SIG-M5 (cell line): Measurements from ENCODE around the gene JAKMIP2.

ENCODE experiments used
- DNase-seq: peaks from one replicate; lab custom pipeline; 2025; lab: John Stamatoyannopoulos, UW

Gene JAKMIP2

DNA sequence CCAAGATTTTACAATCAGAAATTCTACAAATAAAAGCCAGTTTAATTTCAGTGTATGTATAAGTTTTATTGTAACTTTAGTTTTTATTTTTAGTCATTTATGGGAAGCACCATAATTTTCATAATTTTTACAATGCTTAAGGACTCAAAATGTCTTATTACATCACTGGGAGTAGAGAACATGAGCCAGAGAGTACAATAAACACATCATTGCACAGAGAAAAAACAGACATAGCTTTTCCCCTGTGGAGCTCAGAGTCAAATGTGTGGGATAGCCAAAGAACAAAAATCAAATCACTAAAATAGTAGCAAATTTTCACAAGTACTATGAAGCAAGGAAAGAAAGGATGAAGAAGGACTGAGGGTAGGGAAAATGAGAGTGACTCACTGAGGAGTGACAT, 5.5 kb upstream of the JAKMIP2 start:
- no peak for DNase-seq

DNA sequence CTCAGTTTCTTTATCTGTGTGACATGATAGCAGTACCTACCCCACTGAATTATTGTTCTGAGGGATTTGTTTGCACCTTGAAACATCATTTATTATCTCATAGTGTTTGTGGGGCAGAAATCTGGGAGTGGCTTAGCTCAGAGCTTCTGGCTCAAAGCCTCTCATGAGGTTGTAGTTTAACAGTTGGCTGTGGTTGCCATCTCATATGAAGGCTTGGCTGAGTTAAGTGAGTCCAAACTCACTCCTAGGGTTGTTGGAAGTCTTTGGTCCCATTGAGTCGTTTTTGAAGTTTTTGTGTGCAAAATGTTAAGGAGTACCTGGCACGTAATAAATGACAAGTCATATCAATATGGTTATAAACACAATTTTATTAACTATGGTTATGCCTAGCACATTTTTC, 3.6 kb upstream of the JAKMIP2 start:
- no peak for DNase-seq

DNA sequence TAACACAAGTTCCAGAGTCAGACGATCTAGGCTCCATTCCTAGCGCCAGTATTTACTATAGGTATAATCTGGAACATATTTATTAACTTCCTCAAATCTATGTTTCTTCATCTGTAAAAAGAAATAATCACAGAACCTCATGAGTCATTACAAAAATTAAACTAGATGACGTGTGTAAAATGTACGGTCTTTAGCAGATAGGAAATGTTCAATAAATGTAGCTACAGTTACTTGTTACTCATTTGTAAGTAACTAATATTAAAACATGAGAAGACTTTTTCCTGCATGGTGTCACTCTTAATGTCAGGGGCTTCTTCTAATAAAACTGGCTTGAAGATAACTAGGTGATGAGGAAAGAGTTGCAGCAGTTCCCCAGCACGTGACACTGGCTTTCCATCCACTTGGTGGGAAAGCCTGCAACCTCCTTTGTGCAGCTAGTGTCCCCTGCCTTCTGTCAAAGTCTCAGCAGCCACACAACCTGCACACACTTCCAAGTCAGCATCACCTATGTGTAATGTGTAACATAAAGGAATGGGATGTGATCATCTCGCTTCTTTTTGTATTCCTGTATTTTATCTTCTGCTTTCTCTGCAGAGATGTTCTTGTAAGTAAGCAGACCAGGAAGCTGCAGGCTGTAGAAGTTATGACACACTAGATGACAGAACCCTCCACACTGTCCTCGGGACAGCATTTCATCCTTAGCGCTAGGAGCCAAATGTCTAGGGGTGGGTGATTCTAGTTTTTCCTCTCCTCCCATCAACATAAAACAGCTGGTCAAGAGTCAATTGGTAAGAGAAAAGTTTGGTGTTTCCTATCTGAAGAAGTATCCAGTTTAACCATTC, 1.8 kb upstream of the JAKMIP2 start:
- no peak for DNase-seq

DNA sequence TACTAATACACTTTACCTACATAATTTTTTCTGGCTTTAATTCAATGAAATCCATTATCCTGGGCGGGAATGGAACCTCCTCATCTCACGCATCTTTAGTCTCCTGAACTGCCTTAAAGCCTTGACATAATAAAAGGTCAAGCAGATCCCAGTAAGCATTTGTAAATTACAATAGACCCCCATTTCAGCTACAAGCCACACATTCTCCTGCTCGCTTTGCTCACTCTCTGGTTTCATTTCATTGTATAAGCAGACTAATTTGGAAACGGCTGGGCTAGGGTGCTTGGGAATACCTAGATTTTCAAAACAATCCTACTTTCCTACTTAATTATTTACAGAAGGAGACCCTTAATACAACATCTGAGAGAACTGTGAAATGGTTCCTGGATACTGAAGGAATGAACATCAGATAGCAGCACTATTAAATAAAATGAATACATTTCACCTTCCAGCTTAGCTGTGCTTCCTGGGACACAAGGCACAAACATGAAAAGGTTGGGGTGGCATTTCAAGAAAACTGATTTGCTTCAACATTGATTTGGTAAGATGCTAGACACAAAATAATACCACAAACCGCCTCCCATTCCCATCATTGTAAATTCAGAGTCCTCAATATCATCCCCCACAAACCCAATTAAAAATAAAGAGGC, 1.5 kb downstream of the JAKMIP2 start:
- DNase-seq = no peak

DNA sequence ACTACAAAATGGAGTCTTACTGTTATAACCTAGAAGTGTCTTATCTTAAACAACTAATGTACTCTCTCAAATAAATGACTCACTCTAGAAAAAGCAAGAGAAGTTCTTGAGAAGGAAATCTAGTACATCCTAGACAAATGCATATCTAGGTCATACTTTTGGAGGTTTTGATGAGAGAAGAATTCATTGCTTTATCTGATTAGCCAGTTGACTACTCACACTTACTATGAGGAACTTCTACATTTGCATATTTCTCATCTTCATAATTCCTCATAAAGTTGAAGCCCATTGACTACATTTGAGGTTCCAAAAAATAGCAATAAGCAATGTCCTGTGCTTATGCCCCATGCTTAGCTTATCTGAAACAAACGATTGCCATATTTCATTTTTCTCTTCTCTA, 2.8 kb downstream of the JAKMIP2 start:
- no peak for DNase-seq

DNA sequence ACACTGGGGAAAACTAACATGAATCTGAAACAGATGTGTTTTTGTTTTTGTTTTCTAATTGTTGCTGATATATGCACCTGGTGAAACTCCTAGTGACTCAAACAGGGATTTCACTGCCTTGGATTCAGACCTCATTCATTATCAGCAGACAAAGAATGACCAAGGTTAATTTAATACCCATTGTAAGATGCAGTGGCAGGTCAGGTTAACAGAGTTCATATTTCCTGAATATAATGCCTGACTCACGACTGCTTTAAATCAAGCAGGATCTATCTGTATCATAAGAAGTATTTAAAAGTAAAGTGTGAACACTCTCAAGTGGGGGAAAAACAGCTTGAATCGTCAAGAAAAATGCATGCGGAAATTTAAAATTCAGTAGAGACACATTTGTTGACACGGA, 5.5 kb downstream of the JAKMIP2 start:
- no peak for DNase-seq

DNA sequence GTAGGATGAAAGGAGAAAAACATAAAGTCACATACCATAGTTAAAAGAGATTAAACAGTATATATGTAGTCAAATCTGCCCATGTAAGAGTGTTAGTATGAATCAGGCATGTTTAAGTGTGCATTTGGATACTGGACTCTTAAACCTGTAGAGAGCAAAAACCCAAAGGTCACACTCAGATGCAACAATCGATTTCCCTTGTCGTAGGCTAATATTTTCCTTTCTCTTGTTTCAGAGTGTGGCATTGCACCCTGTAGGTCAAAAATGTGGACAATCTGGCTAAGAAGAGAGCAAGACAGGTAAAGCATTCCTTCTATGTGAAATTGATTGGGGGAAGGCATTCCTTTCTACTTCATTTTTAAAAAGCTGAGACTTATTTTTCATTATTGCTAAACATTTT, 8.9 kb downstream of the JAKMIP2 start:
- DNase-seq = no peak

DNA sequence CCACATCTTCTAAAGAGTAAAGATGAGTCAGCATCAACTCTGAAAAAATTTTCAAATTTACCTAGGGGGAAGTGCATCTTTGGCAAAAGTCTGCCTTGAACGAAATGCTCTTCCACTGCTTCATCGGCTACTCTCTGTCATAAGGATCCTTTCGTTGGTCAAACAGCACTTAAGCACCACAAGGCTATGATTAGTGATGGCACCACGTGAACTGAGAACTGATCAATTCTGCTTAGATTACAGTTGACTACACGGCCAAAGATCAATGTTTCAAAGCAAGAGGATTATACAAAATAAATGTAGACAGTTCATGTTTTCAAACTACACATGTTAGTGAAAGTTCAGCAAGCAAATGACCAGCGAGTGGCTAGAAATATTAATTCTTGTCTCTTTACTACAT, 9.4 kb downstream of the JAKMIP2 start:
- DNase-seq = no peak

DNA sequence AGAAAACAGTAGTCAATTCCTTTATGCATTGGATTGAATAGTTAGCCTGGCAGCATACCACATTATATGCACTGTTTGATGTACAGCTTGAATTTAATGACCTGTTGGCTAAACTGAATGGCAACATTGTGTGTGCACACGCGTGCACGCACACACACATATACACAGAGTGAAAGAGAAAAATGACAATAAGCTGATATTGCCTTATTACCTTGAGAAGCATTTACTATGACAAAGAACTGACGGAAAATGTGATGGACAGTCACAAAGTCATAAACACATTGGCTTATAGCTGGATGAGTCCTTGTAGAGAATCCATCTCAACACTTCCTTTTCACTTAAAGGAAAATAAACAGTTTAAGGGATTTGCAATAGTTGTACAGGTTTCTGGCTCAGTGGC, 15.5 kb downstream of the JAKMIP2 start:
- DNase-seq = no peak

DNA sequence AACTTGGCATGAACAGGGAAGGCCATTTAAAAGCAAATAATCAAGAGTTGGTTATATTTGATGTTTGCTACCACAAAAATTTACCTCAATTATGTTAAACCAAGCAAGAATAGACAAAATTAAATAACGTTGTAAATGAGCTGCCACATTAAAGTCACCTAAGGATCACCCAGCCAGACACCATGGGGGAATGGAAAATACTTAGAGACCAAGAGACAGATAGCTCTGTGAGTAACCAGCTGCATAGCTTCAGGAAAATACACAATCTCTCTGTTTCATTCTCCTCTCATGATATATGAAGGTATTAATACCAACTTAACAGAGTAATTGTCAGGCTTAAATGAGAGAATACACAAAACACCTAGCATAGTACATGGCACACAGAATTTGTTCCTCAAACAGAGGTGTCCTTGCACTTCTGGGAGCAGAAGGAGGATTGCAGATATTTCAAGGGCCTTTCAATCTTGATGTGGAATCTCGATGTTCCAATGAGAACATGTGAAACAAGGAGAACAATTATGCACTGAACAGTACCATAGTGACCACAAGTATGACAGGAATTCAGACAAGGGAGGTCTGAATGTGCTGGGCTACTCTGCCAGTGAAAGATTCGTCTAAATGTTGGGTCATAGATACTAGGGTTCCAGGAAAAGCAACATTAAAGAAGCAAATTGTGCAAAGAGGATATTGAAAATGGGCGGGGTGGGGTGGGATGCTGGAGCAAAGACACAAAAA, 18.6 kb downstream of the JAKMIP2 start:
- DNase-seq = no peak

DNA sequence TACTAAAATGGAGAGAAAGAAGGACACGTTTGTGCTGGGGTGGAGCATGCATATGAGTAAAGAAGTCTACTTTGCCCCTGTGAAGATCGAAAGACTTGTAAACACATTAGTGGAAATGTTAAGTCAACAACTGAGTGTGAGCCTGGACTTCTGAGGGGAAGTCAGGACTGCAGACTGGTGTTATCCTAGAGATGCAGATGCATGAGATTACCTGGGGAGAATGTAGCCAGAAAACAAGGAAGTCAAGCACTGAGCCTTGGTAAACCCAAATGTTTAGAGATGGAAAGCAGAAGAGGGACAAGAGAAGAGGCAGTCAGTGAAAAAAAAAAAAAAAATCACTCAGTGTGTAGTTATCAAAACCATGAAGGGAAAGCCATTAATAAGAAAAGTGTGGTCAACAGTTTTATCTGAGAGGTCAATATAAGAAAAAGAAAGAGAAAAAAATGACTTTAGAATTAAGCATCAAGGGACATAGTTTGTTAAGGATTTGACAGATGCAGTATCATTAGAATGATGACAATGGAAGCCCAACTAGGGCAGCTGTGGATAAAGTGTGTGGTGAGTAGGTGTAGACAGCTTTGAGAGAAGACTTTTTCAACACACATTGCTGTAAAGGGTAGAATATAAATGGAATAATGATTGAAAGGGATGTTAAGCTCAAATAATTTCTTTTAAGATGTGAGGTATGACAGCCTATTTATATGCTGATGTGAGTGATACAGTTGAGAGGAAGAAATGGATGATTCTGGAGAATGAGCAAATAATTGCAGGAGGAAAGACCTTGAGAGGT, 22.2 kb downstream of the JAKMIP2 start:
- no peak for DNase-seq

DNA sequence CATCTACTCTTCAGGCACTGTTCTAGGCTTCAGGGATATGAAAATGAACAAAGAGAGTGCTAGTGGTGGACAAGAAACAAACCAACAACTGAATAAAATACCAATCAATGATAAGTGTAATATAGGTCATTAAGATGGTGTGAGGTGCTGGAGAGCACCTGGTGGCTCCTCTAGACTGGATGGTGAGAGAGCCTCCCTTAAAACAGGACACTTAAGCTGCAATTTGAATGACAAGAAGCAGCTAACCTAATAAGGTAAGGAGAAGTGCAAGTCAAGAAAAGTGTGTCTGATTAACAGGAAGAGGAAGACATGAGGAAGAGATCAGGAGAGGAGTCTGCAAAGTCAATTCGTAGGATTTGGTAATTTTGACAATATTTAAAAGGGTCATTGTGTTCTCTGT, 23.1 kb downstream of the JAKMIP2 start:
- DNase-seq = no peak

DNA sequence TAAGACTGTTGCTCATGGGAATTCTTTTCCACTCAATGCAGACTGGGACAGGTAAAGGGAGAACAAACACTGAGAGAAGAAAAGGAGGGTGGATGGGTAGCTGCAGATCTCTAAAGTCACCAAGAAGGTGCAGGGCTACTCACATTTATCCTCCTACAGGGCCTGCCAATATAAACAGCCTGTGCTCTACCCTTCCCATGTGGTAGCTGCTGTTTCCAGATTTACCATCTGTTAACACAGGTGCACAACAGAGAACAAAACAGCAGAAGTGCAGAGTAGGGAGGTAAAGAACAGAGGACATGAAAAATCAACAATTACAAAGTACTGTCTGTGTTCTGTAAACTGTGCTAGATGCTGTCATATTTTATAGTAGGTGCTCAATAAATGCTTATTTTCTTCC, 26.0 kb downstream of the JAKMIP2 start:
- DNase-seq = no peak

DNA sequence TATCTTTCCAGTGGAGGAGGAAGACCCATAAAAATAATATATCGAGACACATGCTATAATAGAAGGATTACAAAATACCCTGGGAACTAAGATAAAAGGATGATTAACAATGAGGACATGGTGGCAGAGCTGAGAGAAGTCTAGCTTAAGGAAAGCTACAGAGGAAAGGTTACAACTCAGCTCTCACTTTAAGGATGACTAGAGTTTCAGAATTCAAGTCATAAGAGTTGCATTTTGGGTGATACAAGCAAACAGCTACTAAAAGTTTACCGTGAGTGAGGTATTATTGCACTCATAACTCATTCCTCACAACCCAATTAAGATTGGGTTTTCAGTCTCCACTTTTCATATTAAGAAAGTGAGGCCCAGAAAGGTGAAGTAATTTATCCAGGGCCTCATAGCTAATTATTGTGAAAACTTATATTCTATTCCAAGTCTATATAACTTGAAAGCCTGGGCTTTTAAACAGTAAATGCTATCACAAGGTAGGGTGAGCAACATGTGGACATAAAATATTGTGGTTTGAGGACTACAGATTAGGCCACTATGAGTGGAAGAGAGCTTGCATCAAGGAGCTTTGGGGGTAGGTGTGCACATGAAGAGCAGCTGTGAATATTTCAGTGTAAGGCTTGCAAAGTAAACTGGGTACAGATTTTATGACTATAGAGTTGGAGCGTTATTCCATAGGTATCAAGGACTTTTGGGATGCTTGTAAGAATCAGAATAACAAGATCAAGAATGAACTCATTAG, 28.0 kb downstream of the JAKMIP2 start:
- DNase-seq = no peak

DNA sequence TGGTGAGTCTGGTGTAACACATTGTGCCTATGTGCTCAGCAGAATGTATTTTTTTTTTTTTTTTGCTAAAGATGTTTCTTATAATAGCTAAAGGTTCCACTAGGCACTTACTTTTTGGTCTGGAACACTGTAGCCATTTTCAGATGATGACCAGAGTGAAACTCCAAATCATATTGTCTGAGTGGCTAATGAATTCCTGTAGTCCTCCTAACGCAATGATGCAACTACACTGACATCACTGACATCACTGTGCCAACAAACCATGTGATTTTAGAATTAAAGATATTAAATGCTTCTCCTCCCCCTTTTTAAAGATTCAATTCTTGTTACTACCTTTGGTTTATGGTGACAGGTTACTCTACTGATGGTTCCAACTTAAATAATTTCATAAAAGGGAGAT, 28.8 kb downstream of the JAKMIP2 start:
- no peak for DNase-seq

DNA sequence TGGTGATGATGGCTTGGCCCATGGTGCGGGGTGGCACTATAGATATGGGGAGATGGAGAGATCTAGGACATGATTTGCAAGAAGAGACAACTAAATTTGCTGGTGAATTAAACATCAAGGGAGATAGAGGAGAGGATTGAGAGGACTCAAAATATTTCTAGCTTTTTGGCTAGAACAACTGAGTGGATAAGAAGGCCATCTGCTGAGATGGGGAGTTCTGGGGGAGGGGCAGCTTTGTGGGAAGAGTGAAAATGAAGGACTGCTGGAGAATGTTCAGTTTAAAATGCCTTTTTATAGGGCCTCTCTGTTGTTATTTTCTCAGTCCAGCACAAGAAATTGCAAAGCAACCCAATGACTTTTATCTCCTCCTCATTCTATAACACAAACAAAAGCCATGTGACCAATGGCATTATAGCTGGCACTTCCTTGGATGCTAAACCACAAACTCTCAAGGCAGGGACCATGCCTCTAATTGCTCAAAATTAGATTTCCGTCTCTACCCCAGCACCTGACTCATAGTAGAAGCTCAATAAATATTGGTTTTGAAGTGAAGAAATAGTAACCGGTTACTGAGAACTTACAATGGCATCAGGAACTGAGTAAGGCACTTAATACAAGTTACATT, 29.8 kb downstream of the JAKMIP2 start:
- DNase-seq = no peak

DNA sequence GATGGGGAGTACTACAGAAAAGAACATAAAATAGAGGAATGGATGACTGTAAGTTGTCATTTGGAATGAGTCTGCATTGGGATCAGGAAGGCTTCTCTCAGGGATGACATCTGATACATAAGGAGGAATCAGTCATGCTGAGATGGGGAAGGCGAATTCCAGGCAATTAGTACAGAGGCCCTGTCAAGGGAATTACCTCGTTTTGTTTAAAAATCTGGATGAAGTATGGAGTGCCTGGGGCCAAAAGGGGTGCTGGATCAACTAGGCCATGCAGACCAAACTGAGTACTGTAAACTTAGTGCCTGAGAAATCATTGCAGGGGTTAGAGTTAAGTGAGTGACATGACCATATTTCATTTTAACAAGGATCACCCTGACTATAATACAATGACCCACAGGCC, 30.5 kb downstream of the JAKMIP2 start:
- no peak for DNase-seq

DNA sequence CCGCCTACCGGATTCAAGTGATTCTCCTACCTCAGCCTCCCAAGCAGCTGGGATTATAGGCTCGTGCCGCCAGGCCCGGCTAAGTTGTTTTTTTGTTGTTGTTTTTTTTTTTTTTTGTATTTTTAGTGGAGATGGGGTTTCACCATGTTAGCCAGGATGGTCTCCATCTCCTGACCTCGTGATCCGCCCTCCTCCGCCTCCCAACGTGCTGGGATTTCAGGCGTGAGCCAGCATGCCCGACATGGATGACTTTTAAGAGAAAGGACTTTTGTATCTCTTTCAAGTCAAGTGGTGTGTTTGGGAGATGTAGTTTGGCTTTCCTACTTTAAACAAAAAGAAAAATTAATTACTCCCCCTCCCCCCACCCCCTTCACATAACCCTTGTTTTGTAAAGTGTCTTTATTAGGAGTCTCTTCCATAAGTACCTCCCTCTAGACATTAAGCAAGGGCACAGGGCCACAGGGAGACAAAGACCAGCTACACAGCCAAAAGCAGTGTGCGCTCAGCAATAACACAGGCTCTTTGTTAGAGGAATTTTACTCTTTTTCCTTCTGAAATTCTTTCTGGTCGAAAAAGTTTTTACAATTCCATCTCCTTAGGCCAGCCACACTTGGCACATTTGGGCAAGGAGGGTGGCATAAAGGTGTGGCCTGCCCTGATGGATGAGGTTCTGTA, 31.2 kb downstream of the JAKMIP2 start:
- no peak for DNase-seq

DNA sequence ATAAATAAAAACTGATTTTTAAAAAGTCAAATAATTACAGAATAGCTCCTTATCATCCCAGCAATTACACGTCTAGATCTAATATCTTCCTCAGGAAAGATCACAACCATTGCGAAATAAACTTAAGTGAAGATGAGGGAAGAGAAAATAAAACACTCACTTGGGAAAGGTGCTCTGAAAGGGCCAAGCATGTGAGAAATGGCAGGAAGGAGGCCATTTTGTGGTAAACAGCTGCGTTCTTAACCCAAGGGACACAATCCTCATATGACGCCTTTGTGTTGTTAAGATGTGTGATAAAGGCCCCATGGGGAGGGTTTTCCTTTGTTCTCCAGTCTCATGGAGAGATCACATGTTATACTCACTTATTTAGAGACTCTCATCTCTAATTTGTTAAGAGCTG, 32.5 kb downstream of the JAKMIP2 start:
- DNase-seq = no peak

DNA sequence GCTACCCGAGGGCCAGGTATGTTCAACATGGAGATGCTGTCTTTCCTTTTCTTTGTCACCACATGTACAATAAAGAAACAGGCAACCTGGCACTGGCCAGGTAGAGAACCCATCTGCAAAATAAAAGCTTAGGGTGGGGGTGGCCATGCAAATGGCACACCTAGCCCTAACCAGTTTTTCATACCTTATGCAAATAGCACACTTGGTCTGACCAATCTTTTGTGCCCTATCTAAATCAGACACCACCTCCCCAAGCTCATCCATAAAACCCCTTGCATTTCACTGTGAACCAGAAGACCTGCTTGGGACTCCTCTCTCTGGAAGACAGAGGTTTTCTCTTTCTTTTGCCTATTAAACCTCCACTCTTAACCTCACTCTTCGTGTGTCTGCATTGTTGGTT, 33.9 kb downstream of the JAKMIP2 start:
- no peak for DNase-seq

DNA sequence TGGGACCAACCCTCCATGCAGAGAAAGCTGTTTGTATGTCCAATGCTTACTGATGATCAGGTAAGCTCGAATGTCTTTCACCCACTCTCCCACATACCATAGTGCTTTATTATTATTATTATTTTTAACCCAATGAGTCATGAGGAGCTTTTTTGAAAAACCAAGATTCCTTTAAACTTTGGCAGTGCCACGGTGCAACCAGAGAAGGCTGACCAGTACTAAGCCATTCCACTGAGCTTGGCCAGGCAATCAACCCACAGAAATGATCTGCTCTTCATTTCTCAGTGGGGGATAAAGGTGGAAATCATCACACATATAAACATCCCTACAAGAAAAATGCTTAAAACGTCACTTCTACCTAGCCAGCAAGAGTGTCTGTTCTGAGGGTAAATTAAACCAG, 35.5 kb downstream of the JAKMIP2 start:
- DNase-seq = no peak
